Measurements from ENCODE around the gene SOX30. TPM values are rescaled to one million over a fixed set of nuclear protein-coding genes. Genes with fewer than 3 reads are reported as not detected.
"Not testable (repeated sequence)": the region's sequence is repeated elsewhere in the genome, so short reads cannot be mapped to it uniquely, and the experiment has no call there.

The SOX30 gene
- total RNA-seq, 2 experiments from 2014 or later: 0.09 TPM; not detected in 1

DNA sequence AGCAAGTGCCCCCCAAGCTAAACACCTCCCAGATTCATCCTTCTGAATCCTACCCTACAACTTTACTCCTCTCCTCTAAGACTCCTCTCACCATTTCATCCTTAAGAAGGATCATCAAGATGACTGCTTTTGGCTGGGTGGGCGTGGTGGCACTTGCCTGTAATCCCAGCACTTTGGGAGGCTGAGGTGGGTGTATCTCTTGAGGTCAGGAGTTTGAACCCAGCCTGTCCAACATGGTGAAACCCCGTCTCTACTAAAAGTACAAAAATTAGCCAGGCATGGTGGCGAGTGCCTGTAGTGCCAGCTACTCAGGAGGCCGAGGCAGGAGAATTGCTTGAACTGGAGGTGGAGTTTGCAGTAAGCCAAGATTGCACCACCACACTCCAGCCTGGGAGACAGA lies 22.1 kb upstream of the SOX30 start:
- CTCF ChIA-PET: interaction anchor here (1.2 to 1.8 kb wide), 2 partner anchors 69 to 103 kb away, joined by 3 to 4 read pairs; partner anchors contain the start of gene LSM11
- not testable (repeated sequence) for H3K9me3 Mint-ChIP-seq (ENCODE audit: low read depth); ATAC-seq; H3K4me3 Mint-ChIP-seq; H3K36me3 Mint-ChIP-seq; H3K27ac Mint-ChIP-seq
- peak; percentile 15 for DNase-seq
- Mint-ChIP-seq H3K27me3 (peaks cover 32% of the 10 kb centered on the region), H3K4me1 (peaks cover 22% of the 10 kb centered on the region)

DNA sequence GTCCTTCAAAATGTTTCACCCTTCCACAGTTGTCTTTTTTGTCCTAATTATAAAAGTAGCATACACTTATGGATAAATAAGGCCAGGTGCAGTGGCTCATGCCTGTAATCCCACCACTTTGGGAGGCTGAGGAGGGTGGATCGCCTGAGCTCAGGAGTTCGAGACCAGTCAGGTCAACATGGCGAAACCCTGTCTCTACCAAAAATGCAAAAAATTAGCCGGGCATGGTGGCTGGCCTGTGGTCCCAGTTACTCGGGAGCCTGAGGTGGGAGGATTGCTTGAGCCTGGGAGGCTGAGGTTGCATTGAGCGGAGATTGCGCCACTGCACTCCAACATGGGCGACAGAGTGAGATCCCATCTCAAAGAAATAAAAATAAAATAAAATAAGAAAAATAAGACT lies 20.7 kb upstream of the SOX30 start:
- peak; percentile 19 for DNase-seq
- Mint-ChIP-seq H3K27ac (no peak overlapping the region), H3K36me3 (peaks cover 1% of the 10 kb centered on the region), H3K27me3 (peaks cover 32% of the 10 kb centered on the region), H3K4me3 (no peak overlapping the region), H3K9me3 (ENCODE audit: low read depth) (no peaks in the 10 kb centered on the region), H3K4me1 (peaks cover 22% of the 10 kb centered on the region)
- no peak for ATAC-seq
- CTCF ChIA-PET: interaction anchor here (0.7 to 1.8 kb wide), 2 partner anchors 71 kb away, joined by 3 to 4 read pairs; partner anchors contain the start of gene LSM11

DNA sequence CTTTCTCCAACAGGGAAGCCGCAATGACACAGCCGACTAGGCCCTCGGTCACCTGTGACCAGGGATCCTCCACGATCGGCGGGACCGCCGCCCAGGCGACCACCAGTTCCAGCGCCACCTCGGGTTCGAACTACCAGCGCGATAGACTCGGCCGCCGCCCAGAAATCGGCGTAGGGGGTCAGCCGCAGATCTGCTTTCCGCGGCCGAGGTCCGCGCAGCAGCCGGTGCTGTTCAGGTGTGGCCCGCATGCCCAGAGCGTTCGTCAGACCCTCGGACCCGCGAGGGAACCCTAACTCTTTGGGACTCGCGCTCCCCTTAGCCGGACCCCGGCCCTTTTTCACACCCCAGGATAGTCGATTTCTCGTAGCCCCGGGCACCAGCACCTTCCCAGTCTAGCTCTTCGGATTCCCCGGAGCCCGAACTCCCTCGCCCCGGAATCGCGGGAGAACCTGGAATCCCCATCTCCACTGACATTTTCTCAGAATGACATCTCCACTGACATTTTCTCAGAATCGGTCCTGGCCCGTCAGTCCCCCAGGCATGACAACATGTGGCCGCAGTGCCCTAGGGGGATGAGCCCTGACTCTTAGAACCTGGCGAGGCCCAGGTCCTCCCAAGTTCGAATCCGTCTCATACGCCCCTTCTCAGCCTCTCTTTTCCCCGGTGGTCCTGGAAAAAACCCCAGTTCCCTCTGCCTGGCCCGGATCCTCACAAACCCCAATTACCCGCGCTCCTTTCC lies 19.5 kb upstream of the SOX30 start:
- ATAC-seq (no peak), DNase-seq (peak; percentile 36)
- peaks cover 1% of the 10 kb centered on the region for H3K36me3 Mint-ChIP-seq
- H3K27me3 Mint-ChIP-seq: peaks cover 32% of the 10 kb centered on the region
- H3K27ac Mint-ChIP-seq: no peak overlapping the region
- peak overlapping the region; percentile 88 for H3K4me3 Mint-ChIP-seq
- no peaks in the 10 kb centered on the region for H3K9me3 Mint-ChIP-seq (ENCODE audit: low read depth)
- CTCF ChIA-PET: interaction anchor here (4.6 kb wide), 1 partner anchor 71 kb away, joined by 56 read pairs; the partner anchor contains the start of gene LSM11
- H3K4me1 Mint-ChIP-seq: peaks cover 22% of the 10 kb centered on the region

DNA sequence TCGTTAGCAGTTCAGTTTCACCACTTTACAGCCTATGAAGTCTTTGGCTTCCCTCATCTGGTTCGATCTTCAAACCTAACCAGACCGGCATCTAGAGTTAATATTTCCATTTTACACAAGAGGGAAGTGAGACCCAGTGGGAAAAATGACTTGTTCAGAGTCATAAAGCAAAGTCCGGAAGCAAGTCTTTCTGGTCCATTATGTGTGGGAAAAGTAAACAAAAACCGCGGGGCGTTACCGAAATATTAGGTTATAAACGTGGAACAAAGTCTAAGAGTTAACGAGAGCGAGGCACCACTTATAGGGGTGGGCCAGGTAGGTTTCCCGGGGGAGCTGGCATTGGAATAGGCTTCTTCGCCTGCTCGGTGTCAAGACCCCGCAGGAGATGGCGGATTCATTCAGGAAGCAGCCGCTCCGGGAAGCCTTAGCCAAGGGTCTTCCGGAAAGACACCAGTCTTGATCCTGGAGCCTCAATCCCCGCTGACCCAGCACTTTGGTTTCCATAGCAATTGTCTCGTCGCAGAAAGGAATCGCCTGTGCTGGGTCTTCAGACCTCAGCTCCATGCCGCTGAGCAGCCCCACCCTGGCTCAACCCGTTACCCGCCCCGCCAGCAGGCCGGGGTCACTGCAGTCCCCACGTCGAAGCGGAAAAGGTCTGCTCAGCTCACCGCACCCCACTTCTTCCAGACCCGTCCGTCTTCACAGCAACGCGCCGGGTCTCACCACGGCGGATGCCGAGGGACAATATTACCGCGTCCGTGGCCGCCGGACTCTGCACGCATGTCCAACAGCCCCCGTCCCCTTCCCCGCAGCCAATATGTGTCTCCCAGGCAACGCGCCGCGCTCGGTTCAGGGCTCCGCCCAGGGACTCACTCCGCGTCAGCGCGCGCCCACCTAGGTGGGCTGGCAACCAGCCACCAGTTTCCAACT lies 18.7 kb upstream of the SOX30 start, which contains the start of gene C5orf52:
Gene C5orf52, plus strand, starts transcription at position 872 of the 930 bp plus-strand sequence. CDS start 82 bp downstream, outside the sequence.
- no peaks in the 10 kb centered on the region for H3K9me3 Mint-ChIP-seq (ENCODE audit: low read depth)
- H3K36me3 Mint-ChIP-seq: peaks cover 1% of the 10 kb centered on the region
- DNase-seq: peak; percentile 44
- peaks cover 32% of the 10 kb centered on the region for H3K27me3 Mint-ChIP-seq
- peaks cover 22% of the 10 kb centered on the region for H3K4me1 Mint-ChIP-seq
- H3K27ac Mint-ChIP-seq: peak within 1 kb of the TSS; percentile 61
- H3K4me3 Mint-ChIP-seq: peak within 1 kb of the TSS; percentile 88
- peak; percentile 64 for ATAC-seq
- CTCF ChIA-PET: interaction anchor here (0.8 to 4.6 kb wide), 3 partner anchors 9 to 72 kb away, joined by 3 to 56 read pairs (median 3); partner anchors contain the start of gene LSM11

DNA sequence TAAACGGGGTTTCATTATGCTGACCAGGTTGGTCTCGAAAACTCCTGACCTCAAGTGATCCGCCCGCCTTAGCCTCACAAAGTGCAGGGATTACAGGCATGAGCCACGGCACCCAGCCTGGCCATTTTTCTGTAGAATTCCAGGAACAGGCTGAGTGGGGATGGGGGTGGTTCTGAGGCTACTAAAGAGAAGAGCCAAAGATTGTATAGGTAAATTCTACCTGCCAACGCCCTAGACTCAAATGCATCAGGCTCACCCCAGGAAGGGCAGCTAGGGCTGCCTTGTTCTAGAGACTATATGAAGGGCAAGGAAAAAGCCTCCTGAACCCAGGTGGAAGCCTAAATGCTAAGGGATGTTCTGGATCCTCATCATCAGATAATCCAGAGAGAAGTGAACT lies 17.5 kb upstream of the SOX30 start:
- Mint-ChIP-seq H3K36me3 (peaks cover 5% of the 10 kb centered on the region), H3K27me3 (peaks cover 32% of the 10 kb centered on the region), H3K27ac (no peak overlapping the region), H3K9me3 (ENCODE audit: low read depth) (peaks cover 2% of the 10 kb centered on the region), H3K4me1 (peaks cover 22% of the 10 kb centered on the region), H3K4me3 (peak overlapping the region; percentile 88)
- no peak for ATAC-seq
- CTCF ChIA-PET: interaction anchor here (0.8 to 4.6 kb wide), 7 partner anchors 8 to 237 kb away, joined by 3 to 56 read pairs (median 8); partner anchors contain the start of gene LSM11
- DNase-seq: no peak

DNA sequence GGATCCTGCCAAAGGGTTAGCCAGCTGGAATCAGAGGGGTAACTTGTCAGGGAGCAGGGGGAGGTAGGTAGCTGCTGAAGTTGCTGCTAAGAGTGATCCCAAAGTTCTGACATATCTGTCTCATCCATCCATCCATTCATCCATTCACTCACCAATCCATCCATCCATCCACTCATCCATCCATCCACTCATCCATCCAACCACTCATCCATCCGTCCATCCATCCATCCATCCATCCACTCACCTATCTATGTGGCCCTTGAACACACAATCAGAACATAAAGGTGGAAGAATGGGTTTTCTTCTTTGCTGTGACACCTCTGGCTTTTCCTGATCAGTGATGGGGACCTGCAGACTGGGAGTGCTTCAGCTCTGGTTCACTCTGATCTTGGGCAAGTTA lies 16.1 kb upstream of the SOX30 start:
- H3K36me3 Mint-ChIP-seq: peaks cover 5% of the 10 kb centered on the region
- H3K4me1 Mint-ChIP-seq: peaks cover 22% of the 10 kb centered on the region
- CTCF ChIA-PET: interaction anchor here (0.6 to 4.6 kb wide), 9 partner anchors 13 to 236 kb away, joined by 3 to 56 read pairs (median 5); partner anchors contain the start of genes LSM11 and SOX30
- peaks cover 32% of the 10 kb centered on the region for H3K27me3 Mint-ChIP-seq
- no peak for DNase-seq
- H3K9me3 Mint-ChIP-seq (ENCODE audit: low read depth): peaks cover 2% of the 10 kb centered on the region
- no peak overlapping the region for H3K4me3 Mint-ChIP-seq
- no peak overlapping the region for H3K27ac Mint-ChIP-seq
- no peak for ATAC-seq

DNA sequence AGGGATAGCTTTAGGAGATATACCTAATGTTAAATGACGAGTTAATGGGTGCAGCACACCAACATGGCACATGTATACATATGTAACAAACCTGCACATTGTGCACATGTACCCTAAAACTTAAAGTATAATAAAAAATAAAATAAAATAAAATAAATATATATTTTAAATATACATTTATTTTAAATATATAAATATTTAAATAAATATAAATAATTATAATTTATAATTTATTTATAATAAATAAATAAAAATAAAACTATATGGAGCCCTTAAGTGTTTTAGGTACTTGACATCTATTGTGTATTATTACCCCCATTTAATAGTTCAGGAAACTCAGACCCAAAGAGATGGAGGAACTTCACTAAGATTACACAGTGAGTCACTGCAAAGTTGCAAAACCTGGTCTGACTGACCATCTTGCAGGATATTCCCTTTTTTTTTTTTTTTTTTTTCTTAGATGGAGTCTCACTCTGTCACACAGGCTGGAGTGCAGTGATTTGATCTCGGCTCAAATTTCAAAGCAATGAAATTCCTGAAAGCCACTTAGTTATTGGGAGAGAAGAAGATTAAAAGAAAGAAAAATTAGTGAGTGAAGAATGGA lies 13.3 kb upstream of the SOX30 start:
- peaks cover 8% of the 10 kb centered on the region for H3K36me3 Mint-ChIP-seq
- ATAC-seq (no peak), DNase-seq (no peak)
- no peak overlapping the region for H3K4me3 Mint-ChIP-seq
- peaks cover 8% of the 10 kb centered on the region for H3K27me3 Mint-ChIP-seq
- CTCF ChIA-PET: interaction anchor here (4.0 kb wide), 1 partner anchor 54 kb away, joined by 28 read pairs; no protein-coding TSS in a partner anchor
- H3K27ac Mint-ChIP-seq: no peak overlapping the region
- H3K4me1 Mint-ChIP-seq: peaks cover 8% of the 10 kb centered on the region
- peaks cover 5% of the 10 kb centered on the region for H3K9me3 Mint-ChIP-seq (ENCODE audit: low read depth)

DNA sequence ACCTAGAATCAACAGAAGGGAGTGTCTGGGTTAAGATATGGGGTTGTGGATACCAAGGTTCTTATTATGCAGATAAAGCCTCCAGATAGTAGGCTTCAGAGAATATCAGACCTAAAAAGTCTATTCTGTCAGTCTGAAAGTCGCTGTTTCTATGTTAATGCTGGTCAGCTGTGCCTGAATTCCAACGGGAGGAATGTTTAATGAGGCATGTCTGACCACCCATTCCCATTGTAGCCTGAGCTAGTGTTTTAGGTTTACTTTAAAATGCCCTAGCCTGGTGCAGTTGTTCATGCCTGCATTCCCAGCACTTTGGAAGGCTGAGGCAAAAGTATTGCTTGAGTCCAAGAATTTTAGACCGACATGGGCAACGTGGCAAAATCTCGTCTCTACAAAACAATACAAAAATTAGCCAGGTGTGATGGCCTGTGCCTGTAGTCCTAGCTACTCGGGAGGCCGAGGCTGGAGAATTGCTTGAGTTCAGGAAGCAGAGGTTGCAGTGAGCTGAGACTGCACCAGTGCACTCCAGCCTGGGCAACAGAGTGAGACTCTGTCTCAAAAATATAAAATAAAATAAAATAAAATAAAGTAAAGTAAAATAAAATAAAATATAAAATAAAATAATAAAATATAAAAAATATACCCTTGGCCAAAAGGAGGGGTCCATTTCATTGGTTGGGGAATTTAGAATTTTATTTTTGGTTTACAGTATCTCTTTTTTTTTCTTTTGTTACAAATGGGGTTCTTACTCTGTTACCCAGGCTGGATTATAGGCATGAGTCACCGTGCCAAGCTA lies 7.8 kb upstream of the SOX30 start:
- H3K9me3 Mint-ChIP-seq (ENCODE audit: low read depth): peaks cover 18% of the 10 kb centered on the region
- CTCF ChIA-PET: interaction anchor here (1.5 kb wide), 1 partner anchor 8 kb away, joined by 4 read pairs; the partner anchor contains the start of gene SOX30
- no peaks in the 10 kb centered on the region for H3K4me1 Mint-ChIP-seq
- H3K36me3 Mint-ChIP-seq: peaks cover 26% of the 10 kb centered on the region
- H3K4me3 Mint-ChIP-seq: no peak overlapping the region
- H3K27ac Mint-ChIP-seq: no peak overlapping the region
- ATAC-seq (no peak), DNase-seq (no peak)
- no peaks in the 10 kb centered on the region for H3K27me3 Mint-ChIP-seq

DNA sequence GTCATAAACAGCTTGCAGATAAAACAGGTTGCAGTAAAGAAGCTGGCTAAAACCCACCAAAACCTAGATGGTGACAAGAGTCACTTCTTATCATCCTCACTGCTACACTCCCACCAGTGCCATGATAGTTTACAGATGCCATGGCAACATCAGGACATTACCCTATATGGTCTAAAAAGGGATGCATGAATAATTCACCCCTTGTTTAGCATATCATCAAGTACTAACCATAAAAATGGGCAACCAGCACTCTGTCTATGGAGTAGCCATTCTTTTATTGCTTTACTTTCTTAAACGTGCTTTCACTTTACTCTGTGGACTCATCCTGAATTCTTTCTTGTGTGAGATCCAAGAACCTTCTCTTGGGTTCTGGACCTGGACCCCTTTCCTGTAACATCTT lies 6.7 kb upstream of the SOX30 start:
- H3K36me3 Mint-ChIP-seq: peaks cover 29% of the 10 kb centered on the region
- ATAC-seq (no peak), DNase-seq (no peak)
- no peaks in the 10 kb centered on the region for H3K27me3 Mint-ChIP-seq
- CTCF ChIA-PET: no interaction called here
- H3K9me3 Mint-ChIP-seq (ENCODE audit: low read depth): peaks cover 22% of the 10 kb centered on the region
- no peak overlapping the region for H3K4me3 Mint-ChIP-seq
- H3K27ac Mint-ChIP-seq: no peak overlapping the region
- no peaks in the 10 kb centered on the region for H3K4me1 Mint-ChIP-seq

DNA sequence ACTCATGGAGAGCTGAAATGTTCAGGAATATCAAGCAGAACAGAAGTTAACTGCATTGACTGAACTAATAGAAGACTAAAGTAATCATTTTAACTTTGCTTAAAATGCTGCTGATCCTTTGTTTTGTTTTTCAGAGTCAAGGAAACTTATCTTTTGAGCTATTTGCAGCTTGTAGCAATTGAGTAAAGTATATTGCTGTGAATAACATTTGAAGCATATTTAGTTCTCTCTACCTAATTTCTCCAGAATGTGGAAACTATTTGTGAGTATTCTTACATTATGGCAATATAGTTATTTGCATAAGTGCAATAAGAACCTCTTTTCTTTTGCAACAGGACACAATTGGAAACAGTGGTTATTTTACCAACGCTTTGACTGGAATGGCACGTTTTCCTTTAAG lies 5.3 kb upstream of the SOX30 start:
- Mint-ChIP-seq H3K9me3 (ENCODE audit: low read depth) (peaks cover 29% of the 10 kb centered on the region), H3K4me1 (peaks cover 5% of the 10 kb centered on the region), H3K27me3 (no peaks in the 10 kb centered on the region), H3K36me3 (peaks cover 41% of the 10 kb centered on the region), H3K27ac (no peak overlapping the region), H3K4me3 (no peak overlapping the region)
- DNase-seq (no peak), ATAC-seq (no peak)
- CTCF ChIA-PET: no interaction called here

DNA sequence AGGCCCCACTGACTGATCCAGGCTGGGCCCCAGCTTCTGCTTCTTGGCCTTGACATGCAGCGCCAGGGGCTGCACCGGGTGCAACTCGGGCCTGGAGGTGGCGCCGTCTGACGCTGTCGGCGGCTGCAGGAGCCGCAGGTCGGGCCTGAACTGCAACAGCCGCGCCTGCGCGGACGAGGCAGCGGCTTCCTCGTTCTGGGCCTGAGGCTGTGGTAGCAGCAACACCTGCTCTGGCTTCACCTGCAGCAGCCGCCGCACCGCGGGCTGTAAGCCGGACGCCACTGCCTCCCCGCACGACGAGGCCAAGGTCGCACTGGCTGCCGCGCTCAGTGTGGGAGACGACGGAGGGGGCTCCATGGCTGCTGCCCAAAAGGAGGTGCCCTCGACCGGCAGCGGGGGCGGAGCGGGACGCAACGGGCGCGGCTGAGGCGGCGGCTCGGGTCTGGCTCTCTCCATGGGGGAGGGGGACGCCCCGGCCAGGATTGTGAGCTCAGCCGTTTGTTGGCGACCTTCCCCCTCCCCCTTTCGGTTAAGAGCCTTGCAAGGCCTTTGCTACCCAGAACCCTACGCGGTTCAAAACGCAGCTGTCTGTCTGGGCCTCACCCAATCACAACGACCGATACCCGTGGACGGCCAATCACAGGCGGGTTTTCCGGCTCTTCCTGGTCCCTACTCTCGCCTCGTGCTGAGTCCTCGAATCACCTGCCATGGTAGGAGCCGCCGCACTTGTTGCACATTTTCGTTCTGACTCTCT lies 438 bp downstream of the SOX30 start:
- H3K27ac Mint-ChIP-seq: peak overlapping the region; percentile 77
- H3K9me3 Mint-ChIP-seq (ENCODE audit: low read depth): peaks cover 17% of the 10 kb centered on the region
- peaks cover 14% of the 10 kb centered on the region for H3K4me1 Mint-ChIP-seq
- peak overlapping the region; percentile 66 for H3K4me3 Mint-ChIP-seq
- peak; percentile 88 for DNase-seq
- ATAC-seq: peak; percentile 98
- peaks cover 5% of the 10 kb centered on the region for H3K27me3 Mint-ChIP-seq
- CTCF ChIA-PET: interaction anchor here (0.7 to 2.6 kb wide), 12 partner anchors 8 to 168 kb away, joined by 3 to 8 read pairs (median 4); no protein-coding TSS in a partner anchor
- peaks cover 23% of the 10 kb centered on the region for H3K36me3 Mint-ChIP-seq

Data from activated CD8-positive, alpha-beta memory T cell treated with anti-CD3 and anti-CD28 coated beads, Interleukin-2, amount 10 ng/mL, durations not matched to agents 7 days and 5 days (primary cell).